HG03520 (cell line): ENCODE data around the gene BRD3.

ENCODE experiments used
- ATAC-seq: cut with Tn5 transposase; IDR thresholded peaks from one replicate; pipeline ENCODE4 v1.9.1; 2021; ENCODE audit warnings: mild to moderate bottlenecking, moderate library complexity; ENCODE audit not compliant: unreplicated experiment

BRD3 gene

DNA sequence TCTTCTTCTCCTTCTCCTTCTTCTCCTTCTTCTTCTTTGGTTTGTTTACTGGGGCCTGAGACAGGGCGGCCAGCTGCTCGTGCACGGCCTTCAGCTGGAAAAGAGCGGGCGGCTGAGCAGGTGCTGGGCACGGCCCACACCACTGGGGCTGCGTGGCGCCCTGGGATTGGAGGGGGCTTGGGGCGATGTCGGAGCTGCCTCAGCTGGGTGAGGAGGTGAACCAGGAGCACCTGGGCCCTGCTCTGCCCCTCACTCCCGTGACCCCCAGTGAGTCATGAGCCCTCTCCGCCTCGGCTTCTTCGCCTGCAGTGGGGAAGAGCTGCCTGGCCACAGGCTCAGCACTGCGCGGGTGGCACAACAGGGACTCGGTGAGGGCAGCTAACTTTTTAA, 27.7 kb downstream of the BRD3 start:
- no peak for ATAC-seq

DNA sequence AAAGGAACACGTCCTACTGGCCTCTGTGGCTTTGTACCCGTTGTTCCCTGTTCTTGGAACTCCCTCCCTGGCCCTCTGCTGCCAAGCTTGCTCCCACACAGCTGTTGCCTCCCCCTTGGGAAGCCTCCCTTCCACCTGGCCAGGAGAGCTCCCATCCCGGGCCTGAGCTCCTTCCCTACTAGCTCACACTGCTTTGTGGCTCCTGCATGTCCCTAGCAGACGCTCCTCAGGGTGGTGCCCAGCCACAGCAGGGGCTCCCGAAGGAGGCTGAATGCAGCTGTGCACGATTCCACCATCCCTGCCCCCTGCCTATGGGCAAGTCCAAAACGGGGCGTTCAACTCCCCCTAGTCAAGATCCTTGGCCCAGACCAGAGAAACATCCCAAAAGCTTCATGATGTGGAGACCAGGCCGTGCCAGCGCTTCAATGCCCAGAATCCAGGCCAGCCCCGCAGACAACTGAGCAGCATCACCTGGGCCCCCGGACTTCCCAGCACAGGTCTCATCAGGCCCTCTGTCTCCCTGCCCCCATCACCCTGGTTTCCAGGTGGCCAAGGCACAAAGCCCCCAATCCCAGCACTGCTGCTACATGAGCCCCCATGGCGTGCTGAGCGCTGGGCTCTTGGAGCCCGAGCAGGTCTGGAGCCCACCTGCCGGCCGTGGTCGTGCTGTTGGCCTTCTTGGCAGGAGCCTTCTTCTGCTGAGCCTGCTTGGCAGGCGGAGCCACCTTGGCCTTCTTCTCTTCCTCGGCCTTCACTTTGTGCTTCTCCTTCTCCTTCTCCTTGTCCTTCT, 28.2 kb downstream of the BRD3 start:
- no peak for ATAC-seq

DNA sequence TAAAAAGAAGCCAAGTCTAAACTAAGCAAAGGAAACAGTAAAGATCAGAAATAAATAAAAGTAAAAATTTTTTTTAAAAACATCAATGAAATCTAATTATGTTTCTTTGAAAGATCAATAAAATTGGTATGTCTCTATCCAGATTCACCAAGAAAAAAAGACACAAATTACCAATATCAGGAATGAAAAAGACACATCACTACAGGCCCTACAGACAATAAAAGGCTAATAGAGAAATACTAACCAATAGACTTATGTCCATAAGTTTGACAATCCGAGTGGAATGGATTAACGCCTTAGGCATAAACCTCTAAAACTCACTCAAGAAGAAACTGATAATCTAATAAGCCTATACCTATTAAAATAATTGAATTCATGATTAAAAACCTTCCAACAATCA, 30.2 kb downstream of the BRD3 start:
- no peak for ATAC-seq

DNA sequence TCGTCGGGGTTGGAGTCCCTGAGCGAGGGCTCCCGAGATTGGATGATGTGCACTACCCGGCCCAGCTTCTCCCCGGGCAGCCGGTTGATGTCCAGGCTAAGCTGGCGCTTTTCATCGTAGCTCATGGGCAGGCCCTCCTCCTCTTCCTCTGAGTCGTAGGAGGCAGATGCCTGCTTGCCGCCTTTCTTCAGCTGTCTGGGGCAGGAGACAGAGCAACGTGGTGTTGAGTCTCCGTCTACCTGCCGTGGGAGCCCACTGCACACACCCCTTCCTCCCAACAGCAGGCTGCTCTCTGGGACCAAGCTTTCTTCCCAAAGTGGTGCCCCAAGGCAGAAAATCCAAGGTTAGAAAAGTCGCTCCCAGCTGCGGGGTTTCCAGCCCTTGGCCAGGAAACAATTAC, 31.7 kb downstream of the BRD3 start:
- no peak for ATAC-seq

DNA sequence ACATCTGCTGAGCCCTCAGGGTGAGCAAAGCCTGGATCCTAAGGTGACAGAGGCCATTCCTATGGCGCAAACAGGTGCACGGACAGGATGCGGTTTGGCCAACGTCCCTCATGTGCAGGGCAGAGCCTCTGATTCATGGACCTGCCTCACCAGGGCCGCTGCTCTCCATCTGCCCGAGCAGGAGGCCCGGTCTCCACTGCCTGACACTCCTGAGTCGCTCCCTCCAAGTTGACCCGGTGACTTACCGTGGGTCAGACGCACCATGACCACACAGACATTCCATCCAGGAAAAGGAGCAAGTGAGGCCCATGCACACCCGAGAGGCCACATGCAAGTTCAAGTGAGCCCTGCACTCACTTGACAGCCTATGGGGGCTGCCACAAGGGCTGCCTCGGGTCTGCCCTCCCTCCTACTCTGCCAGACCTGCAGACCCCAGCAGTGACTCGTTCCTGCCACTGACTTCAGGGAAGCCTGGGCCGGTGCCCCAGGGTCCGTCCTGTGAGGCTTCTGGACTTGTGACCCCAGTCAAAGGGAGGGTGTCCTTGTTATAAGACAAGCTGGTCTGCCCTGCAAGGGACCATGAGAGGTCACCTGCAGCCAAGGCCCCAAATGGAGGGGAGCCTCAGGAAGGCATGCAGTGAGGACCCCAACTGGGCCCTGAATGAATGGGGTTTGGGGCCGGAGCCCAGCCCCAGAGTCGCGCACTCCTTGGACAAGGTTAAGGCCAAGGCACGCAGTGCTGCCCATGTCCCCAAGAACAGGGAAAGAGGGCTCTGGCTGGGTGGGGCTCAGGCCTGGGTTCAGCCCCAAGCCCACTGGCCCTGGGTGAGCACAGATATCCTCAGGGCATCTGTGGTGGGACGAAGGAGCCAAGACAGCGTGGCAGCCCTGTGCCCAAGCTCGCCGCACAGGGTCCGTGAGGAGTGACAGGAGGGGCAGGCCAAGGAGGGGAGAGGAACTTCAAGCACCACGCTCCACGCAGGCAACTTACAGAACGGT, 32.5 kb downstream of the BRD3 start:
- ATAC-seq: no peak

DNA sequence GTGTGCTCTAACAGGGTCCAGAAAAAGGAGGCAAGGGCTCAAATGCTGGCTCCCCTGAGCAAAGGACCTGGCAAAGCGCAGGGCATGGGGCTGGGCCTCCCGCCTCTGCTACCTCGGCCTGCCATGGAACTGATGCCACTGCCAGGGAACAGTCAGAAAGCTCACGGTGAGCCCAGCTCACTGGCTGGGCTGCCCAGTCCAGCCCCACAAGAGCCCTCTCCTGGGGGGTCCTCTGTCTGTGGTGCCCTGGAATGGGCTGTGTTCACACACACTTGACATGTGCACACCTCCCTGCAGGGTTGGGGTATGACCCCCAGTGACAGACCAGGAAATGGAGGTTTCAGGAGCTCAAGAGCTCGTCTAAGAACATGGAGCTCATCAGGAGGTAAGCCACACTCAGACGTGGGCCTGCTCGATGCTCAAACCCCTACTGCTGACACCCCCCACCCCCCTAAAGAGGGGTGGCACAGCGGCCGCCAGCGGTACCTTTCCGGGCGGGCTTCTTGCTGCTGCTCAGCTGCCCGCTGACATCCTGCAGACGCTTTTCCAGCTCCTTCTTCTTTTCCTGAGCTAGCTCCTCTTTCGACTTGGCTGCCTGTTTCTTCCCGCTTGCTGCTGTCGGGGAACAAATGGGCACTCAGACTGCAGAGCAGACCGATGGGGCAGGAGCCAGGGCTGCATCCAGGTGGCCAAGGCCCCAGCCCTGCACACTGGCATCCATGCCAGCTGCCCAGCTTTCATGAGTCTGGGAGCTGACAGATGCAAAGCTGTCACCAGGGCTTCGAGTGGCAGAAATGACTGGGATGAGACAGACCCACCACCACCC, 33.4 kb downstream of the BRD3 start:
- ATAC-seq: no peak

DNA sequence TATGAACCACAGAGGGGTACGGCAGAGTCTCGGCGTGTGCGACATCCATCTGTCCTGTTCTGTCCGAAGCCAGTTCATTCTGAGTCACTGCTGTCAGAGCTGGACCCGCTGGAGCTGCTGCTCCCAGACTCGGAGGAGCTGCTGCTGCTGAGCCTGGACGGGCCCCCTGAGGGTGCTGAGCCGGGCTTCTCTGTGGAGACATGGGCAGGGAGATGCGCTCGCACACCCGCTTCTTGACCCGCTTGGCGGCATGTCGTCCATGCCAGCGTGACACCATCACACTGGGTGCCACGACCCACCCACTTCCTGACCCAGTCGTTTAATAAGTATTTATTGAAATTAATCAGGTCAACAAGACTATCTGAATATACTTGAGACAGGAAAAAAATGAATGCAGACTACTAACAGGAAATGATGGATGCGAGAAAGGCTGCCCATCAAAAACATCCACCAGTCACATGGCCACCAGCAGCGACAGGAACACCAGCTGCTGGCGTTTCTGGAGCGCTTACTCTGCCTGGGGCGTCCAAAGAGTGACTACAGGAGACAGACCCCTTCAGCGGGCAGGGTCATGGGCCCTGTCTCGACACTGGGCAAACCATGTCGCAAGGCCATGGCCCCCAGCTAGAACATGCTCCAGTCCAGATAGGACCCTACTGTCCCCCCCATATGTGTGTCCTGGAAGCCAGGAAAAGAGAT, 34.2 kb downstream of the BRD3 start:
- no peak for ATAC-seq

DNA sequence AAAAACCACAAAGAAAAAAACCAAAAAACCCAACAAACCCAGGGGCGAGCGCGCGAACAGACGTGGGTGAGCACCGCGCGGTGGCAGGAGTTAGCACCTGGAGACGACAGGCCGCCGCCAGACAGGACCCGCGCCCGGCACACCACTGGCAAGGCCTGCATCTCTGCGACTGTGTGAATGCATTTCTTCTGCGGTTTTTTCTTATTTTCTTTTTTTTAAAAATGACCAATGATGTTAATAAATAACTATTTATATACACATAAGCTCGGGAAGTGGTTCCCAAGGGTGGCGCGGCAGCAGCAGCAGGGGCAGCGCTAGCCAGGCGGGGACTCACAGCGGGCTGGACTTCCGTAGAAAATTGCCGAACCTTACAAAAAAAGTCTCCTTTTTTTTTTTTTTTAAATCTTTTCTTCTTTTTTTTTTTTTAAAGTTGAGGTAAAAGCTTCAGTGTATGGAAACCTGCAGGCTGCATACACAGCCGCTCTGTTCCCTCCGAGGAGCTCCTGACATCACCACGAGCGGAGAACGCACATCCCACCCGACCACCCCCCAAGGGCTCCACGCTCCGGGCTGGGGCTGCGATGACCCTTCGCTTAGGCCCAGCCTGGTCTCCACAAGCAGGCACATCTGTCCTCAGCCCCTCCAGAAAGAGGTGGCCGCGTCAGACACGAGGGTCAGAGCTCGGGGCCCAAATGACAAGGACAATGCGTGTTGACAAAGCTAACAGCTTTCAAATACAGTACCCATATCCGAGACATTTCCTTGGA, 35.2 kb downstream of the BRD3 start:
- no peak for ATAC-seq

DNA sequence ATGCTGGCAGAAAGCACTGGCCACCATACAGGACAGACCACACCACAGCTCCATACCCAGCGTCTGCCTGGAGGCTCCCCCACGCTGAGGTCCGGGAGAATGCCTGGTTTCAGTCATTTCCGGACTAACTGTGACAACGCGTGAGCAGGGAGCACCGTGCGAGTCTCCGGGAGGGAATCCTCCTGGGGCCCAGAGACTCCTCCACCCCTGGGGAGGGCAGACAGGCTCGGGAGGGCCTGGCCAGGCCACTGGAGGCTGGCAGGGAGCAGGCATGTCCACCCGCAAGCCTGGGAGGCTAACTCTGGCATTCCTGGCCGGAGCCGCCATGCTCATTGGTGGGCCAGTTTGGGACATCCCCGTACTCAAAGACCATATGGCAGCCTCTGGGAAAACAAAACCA, 36.0 kb downstream of the BRD3 start:
- no peak for ATAC-seq

DNA sequence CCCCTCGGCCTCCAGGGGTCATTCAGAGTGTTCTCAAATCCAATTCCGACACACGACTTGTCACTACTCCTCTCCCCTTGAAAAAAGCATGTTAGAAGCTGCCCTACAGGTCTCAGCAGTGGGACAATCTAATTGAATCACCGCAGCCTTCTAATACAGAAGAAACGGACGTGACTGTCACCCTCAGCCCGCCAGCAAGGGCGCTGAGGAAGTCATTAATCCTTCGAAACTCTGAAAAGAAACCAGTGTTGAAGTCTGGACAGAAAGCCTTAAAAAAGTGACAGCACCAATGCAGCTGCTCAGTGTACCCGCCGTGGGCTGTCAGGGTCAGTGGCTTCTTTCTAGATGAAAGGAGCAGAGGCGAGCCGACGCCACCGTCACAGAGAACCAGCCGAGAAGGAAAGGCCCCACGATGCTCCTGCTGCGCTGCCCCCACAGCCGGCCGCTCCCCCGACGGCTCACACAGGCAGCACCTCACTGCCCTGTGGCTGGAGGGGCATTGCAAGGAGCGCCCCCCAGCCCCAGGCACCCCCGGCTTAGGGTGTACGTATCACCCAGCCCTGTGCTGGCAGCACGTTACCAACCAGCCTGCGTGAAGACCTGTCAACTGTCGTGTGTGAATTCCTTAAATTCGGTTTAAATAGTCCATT, 36.9 kb downstream of the BRD3 start:
- ATAC-seq: no peak

DNA sequence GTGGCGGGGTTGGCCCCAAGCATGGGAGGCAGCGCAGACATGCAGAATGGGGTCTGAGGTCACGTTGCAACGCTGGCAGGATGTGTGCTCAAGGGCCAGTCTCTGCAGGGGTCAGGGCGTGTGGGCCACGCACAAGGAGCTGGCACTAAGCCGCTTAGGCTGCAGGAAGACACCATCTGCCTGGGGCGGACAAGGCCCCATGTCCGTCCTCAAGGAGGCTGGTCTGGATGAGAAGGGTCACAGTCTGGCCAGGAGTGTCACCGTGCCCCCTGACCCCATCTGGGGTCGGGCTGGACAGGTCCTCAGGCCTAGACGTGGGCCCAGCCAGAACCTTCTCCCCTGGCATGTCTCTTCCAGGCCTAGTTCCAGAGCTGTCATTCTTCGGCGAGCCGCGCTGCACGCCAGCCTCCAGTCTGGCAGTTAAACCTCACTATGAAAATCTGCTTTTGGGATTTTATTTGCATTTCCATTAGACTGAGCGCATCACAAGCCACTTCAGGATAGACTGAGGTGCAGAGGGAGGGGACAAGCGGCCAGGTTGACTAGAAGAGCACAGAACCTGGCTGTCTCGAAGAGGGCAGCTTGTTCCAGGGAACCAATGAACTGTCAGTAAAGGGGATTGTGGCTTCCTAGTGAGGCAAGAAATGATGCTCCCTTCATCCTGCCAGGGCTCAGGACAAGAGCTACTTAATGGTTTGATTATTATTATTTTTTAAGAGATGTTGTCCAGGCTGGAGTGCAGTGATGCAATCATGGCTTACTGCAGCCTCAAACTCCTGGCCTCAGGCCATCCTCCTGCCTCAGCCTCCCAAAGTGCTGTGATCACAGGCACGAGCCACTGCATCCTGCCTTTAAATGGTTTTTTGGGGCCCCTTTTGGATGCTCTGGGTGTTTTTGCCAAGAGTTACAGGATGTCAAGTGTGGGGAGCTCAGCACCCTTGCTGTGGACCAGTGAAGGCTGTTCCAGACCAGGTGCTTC, 38.3 kb downstream of the BRD3 start:
- ATAC-seq: no peak

DNA sequence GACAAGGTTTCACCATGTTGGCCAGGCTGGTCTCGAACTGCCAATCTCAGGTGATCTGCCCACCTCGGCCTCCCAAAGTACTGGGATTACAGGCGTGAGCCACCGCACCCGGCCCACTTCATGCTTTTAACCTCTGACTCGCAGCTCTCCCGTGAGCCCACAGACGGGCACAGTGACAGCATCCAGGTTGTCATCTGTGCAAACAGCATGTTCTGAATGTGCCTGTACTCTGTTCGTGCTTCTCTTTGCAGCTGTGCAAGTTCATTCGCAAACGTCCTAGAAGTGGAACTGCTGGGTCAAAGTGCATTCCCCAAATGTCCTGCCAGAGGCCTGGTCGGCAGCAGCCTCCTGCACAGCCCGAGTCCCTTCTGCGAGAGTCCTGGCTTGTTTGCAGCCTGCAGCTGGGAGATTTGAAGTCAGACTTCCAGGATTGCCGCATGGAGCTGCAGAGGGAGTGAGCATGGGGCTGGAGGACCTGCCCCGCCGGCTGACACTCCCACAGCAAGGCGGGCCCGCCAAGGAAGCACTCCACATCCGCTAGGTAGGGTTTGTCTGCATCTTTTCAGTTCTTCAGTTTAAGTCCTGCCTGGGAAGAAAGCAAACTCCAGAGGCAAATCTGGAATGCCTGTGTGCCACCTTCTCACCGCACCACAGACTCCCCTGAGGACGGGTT, 39.1 kb downstream of the BRD3 start:
- no peak for ATAC-seq

DNA sequence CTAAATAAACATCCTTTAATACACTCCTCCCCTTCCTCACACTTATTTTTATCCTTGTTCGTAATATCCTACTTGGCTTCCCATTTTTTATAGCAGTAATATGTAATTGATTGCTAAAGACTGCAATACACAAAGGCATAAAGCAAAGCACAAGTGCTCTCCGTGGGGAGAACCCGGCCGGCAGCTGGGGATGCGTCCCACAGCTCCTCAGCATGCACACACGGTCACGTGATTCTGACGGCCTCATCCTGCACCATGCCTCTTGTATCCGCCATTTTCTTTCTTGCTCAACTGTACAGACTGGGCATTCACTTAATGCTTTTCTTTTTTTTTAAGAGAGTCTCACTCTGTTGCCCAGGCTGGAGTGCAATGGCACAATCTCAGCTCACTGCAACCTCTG, 39.8 kb downstream of the BRD3 start:
- no peak for ATAC-seq

DNA sequence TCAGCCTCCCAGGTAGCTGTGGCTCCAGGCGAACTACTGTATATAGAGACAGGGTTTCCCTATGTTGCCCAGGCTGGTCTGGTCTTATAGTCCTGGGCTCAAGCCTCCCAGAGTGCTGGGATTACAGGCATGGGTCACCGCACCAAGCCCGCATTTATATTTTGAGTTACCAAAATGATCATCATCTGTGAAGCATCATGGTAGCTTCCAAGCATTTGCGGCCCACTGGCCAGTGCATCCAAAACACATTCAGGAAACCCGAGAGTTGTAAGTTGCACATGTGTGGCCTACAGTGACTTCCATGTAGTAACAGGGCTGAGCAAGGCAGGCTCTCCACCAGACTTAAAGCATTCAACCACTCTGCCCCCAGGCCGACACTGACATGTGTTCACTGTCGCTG, 40.3 kb downstream of the BRD3 start:
- no peak for ATAC-seq

DNA sequence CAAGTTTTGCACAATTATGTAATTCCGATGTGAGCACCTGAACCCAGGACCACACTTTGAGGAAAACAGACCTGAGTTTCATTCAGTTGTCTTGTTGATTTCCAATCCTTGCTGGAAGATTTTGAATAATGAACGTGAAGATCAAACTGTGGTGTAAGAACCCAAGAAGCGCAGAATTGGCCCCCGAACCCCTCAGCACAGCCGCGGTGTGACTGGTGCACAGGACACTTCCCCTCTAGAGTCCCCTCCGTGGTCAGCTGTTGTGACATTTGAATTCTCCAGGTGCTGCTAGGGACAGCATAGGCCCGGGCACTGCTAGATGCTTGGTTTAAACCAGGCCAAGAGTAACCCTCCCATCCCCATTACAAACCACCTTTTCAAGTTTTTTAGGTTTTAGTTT, 40.8 kb downstream of the BRD3 start:
- ATAC-seq: no peak

DNA sequence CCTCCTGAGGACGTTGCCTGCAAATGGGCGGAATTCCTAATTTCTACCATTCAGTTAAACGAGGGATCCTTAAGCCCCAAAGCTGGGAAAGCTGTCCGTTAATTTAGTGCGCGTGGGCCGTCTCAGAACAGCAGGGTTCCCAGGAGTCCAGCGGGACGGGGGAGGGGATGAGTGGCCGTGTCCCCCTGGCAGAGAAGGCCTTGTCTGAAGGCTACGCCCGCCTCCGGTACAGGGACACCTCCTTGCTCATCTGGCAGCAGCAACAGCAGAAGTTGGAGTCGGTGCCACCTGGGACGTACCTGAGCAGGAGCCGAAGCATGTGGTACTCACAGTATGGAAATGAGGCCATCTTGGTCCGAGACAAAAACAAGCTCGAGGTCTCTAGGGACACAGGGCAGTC, 41.2 kb downstream of the BRD3 start:
- no peak for ATAC-seq
